Colonic mucosa (tissue), 4 donors: ENCODE measurements around the gene ALG6. TPM values are rescaled to one million over a fixed set of nuclear protein-coding genes. Genes with fewer than 3 reads are reported as not detected.
"Not testable (repeated sequence)": the region's sequence is repeated elsewhere in the genome, so short reads cannot be mapped to it uniquely, and the experiment has no call there.

ENCODE experiments used
- DNase-seq: peaks from one replicate; pipeline ENCODE4 v3.0.0-alpha.2; 2020
- H3K27ac ChIP-seq: fragments of 200-600 bp; one replicate; pipeline ENCODE4 v1.8.0; 2021
- H3K27me3 ChIP-seq: fragments of 200-600 bp; one replicate; pipeline ENCODE4 v1.8.0; 2021
- H3K36me3 ChIP-seq: fragments of 200-600 bp; one replicate; pipeline ENCODE4 v1.8.0; 2021
- H3K4me1 ChIP-seq: fragments of 200-600 bp; one replicate; pipeline ENCODE4 v1.8.0; 2021; ENCODE audit warnings: mild to moderate bottlenecking
- H3K4me3 ChIP-seq: fragments of 200-600 bp; one replicate; pipeline ENCODE4 v1.8.0; 2021
- H3K9ac ChIP-seq, 2 donors: one replicate each; pipeline ENCODE4 v1.7.0; 2013; ENCODE audit warnings: control low read depth in 2 of 2, low read depth in 2 of 2, low read length in 2 of 2
- H3K9me3 ChIP-seq: fragments of 200-600 bp; one replicate; pipeline ENCODE4 v1.8.0; 2021
- intact Hi-C: fragments of 100-400 bp; cut with DNase I; formaldehyde crosslinking; loops from one replicate; pipeline ENCODE4 v1.14.1; 2022
- total RNA-seq, 2 donors: library from RNA; stranded (reverse); fragmentation: NEBNext Ultra II Directional in 1 of 2; extraction: Animal tissue kit (Norgen Biotek cat#: 25700) in 1 of 2; gene quantifications; one replicate each; pipeline ENCODE4 v1.2.1, GENCODE V29; 2021
- TF ChIP-seq, protein P1 (sequence below): fragments of 200-600 bp; IDR thresholded peaks from one replicate; pipeline ENCODE4 v1.8.0; 2022; ENCODE audit warnings: antibody characterized with exemption, mild to moderate bottlenecking
- donor health status: healthy.
- donor health status: DM: no; HTN: no; CAD: no.
- donor health status: DM: no; HTN: no; CAD: no.

Gene ALG6
- total RNA-seq, 2 donors from 2014 or later = 12.4 to 19.8 TPM

DNA sequence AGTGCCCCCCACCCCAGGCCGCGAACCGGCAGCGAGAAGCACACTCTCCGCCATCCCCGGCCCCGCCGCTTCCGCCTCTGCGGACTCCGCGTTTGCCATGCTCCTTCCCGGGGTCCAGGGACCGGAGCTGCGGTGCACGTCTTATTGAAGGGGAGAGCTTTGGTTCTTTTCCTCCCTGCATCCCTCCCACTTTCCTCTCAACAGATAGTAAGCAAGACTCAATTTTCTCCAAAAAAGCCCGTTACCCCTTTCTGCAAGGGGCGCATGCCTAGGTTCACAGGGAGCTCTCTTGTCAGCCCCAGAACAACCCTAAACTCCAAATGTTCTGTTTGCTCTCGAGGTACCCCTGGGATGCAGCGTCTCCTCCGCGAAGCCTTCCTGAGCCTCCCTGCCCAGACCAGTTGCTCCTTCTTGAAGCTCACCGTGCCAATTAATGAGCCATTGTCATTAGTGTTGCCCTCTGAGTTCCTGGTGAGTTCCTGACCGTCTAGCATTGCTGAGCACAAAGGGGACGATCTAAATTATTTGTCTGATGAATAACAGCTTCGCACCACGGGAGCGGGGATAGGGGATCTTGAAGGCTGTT, 37.0 kb upstream of the ALG6 start:
- peaks cover 82% of the 10 kb centered on the region for H3K27me3 ChIP-seq
- H3K27ac ChIP-seq = no peak overlapping the region
- no peaks in the 10 kb centered on the region for H3K4me1 ChIP-seq
- H3K4me3 ChIP-seq = no peak overlapping the region
- DNase-seq = no peak
- intact Hi-C loops = no loop called here
- H3K36me3 ChIP-seq = no peaks in the 10 kb centered on the region
- H3K9ac ChIP-seq = no peak overlapping the region
- TF ChIP-seq, protein P1, sequence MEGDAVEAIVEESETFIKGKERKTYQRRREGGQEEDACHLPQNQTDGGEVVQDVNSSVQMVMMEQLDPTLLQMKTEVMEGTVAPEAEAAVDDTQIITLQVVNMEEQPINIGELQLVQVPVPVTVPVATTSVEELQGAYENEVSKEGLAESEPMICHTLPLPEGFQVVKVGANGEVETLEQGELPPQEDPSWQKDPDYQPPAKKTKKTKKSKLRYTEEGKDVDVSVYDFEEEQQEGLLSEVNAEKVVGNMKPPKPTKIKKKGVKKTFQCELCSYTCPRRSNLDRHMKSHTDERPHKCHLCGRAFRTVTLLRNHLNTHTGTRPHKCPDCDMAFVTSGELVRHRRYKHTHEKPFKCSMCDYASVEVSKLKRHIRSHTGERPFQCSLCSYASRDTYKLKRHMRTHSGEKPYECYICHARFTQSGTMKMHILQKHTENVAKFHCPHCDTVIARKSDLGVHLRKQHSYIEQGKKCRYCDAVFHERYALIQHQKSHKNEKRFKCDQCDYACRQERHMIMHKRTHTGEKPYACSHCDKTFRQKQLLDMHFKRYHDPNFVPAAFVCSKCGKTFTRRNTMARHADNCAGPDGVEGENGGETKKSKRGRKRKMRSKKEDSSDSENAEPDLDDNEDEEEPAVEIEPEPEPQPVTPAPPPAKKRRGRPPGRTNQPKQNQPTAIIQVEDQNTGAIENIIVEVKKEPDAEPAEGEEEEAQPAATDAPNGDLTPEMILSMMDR = no peak
- no peaks in the 10 kb centered on the region for H3K9me3 ChIP-seq

- intact Hi-C loops = no loop called here
- Histone ChIP-seq H3K9me3 (no peaks in the 10 kb centered on the region), H3K27me3 (no peaks in the 10 kb centered on the region), H3K36me3 (no peaks in the 10 kb centered on the region), H3K9ac (no peak overlapping the region), H3K4me1 (no peaks in the 10 kb centered on the region), H3K4me3 (no peak overlapping the region), H3K27ac (no peak overlapping the region)
- TF ChIP-seq, protein P1 = no peak
- DNase-seq = no peak
Measured at GRCh38 chr1:63342402-63342801, 25.0 kb upstream of the ALG6 start.

DNA sequence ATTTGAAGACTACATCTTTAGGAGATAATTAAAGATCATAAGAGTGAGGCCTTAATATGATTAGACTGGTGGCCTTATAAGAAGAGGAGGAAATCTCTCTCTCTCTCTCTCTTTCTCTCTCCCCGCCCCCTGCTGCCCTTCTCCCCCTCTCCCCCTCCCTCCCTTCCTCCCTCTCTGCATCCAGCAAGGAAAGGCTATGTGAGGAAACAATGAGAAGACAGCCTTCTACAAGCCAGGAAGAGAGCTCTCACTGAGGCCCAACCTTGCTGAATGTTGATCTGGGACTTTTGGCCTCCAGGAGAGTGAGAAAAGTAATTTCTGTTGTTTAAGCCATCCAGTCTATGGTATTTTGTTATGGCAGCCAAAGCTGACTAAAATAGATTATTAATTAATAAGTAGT, 23.5 kb upstream of the ALG6 start:
- intact Hi-C loops = no loop called here
- H3K27ac ChIP-seq = no peak overlapping the region
- no peak overlapping the region for H3K4me3 ChIP-seq
- H3K27me3 ChIP-seq = no peaks in the 10 kb centered on the region
- DNase-seq = no peak
- TF ChIP-seq, protein P1 = no peak
- H3K9me3 ChIP-seq = no peaks in the 10 kb centered on the region
- H3K4me1 ChIP-seq = no peaks in the 10 kb centered on the region
- H3K36me3 ChIP-seq = no peaks in the 10 kb centered on the region
- no peak overlapping the region for H3K9ac ChIP-seq

DNA sequence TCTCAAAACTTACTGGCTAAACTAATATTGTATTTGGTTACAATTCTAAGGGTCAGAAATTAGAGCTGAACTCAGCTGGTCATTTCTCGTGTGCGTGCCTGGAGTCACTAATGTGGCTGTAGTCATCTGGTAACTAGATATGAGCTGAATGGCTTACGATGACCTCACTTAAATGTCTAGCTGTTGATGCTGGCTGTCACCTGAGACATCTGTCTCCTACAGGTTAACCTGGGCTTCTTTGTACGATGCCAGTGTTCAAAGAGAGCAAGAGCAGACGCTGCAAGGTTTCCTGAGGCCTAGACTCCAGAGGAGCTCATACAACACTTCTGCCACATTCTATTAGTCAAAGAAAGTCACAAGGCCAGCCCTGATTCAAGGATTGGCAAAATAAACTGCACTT, 17.1 kb upstream of the ALG6 start:
- no peak overlapping the region for H3K4me3 ChIP-seq
- no peak overlapping the region for H3K9ac ChIP-seq
- no peak for DNase-seq
- TF ChIP-seq, protein P1 = no peak
- no peaks in the 10 kb centered on the region for H3K4me1 ChIP-seq
- no peaks in the 10 kb centered on the region for H3K36me3 ChIP-seq
- no peaks in the 10 kb centered on the region for H3K9me3 ChIP-seq
- intact Hi-C loops = loop anchor here (10.0 kb wide), 1 partner anchor 856 kb away; no protein-coding TSS in a partner anchor
- no peak overlapping the region for H3K27ac ChIP-seq
- H3K27me3 ChIP-seq = no peaks in the 10 kb centered on the region

- intact Hi-C loops = loop anchor here (10.0 kb wide), 1 partner anchor 858 kb away; no protein-coding TSS in a partner anchor
- TF ChIP-seq, protein P1 = no peak
- no peak overlapping the region for H3K4me3 ChIP-seq
- H3K27me3 ChIP-seq = no peaks in the 10 kb centered on the region
- no peak overlapping the region for H3K27ac ChIP-seq
- H3K9ac ChIP-seq = no peak overlapping the region
- H3K9me3 ChIP-seq = no peaks in the 10 kb centered on the region
- no peaks in the 10 kb centered on the region for H3K4me1 ChIP-seq
- DNase-seq = no peak
- H3K36me3 ChIP-seq = no peaks in the 10 kb centered on the region
Measured at GRCh38 chr1:63352736-63353135, 14.7 kb upstream of the ALG6 start.

- not testable (repeated sequence) for H3K27me3 ChIP-seq
Measured at GRCh38 chr1:63356234-63356633, 11.2 kb upstream of the ALG6 start.

More at GRCh38 chr1:63356234-63356633, 11.2 kb upstream of the ALG6 start:
- intact Hi-C loops = loop anchor here (10.0 kb wide), 1 partner anchor 861 kb away; no protein-coding TSS in a partner anchor
- H3K9me3 ChIP-seq, H3K36me3 ChIP-seq, H3K27ac ChIP-seq, H3K4me3 ChIP-seq, H3K4me1 ChIP-seq, H3K9ac ChIP-seq, DNase-seq: not testable (repeated sequence)
